IPS DF 4.7 (cell line): Measurements from ENCODE around the gene CD22.

Experiments used
- DNase-seq: peaks from one replicate; pipeline ENCODE4 v3.0.0-alpha.2; 2013; ENCODE audit warnings: low spot score; ENCODE audit errors: extremely low read depth

The CD22 gene

GRCh38 chr19:35295792-35296462 is 33.1 kb upstream of the CD22 start:
- no peak for DNase-seq

- no peak for DNase-seq
These were observed 32.1 kb upstream of the CD22 start for GRCh38 chr19:35296644-35297514.

- DNase-seq, result no peak
These were observed 31.5 kb upstream of the CD22 start for GRCh38 chr19:35297515-35297848.

- no peak for DNase-seq
These were observed 31.1 kb upstream of the CD22 start for GRCh38 chr19:35297922-35298321.

- DNase-seq, result no peak
These were observed 30.4 kb upstream of the CD22 start for GRCh38 chr19:35298561-35298972.

DNA sequence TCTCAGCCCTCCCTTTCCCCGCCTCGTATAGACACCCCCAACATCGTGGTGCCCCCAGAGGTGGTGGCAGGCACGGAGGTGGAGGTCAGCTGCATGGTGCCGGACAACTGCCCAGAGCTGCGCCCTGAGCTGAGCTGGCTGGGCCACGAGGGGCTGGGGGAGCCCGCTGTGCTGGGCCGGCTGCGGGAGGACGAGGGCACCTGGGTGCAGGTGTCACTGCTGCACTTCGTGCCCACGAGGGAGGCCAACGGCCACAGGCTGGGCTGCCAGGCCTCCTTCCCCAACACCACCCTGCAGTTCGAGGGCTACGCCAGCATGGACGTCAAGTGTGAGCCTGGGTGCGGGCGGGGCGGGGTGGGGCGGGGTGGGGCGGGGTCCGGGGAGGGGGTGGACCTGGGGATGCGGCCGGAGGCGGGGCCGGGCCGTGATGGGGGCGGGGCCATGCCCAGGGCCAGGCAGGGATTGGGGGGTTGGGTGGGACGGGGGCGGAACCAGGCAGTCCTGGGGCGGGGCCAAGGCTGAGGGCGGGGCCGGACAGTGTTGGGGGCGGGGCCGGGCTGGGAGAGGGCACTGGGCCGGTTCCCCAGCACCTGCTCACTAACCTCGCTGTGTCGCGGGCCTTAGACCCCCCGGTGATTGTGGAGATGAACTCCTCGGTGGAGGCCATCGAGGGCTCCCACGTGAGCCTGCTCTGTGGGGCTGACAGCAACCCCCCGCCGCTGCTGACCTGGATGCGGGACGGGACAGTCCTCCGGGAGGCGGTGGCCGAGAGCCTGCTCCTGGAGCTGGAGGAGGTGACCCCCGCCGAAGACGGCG is 29.3 kb upstream of the CD22 start:
- DNase-seq, result no peak

GRCh38 chr19:35300339-35300649 is 28.7 kb upstream of the CD22 start:
- DNase-seq, result no peak

DNA sequence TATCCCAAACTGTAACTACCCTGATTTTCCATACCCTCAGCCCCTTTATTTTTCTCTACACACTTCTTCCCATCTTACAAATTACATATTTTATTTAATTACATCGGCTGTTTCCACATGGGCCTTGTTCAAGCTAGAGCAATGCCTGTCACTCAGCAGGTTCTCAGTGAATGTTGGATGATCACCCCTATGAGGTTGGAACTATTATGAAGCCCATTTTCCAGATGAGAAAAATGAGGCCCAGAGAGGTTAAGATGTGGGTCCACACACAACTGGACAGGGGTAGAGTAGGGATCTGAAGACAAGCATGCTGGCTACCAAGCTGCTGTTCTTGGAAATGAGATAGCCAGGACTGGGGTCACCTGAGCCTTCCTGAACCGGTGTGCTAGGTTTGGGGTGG is 27.0 kb upstream of the CD22 start:
- no peak for DNase-seq

DNA sequence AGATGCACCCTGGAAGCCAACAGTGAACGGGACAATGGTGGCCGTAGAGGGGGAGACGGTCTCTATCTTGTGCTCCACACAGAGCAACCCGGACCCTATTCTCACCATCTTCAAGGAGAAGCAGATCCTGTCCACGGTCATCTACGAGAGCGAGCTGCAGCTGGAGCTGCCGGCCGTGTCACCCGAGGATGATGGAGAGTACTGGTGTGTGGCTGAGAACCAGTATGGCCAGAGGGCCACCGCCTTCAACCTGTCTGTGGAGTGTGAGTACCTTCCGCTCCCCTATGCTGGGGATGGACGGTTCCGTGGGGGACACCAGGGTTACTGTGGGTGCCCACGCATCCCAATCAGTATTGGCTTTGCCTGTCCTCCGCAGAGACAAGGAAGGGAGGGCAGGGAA is 26.5 kb upstream of the CD22 start:
- DNase-seq, result no peak

DNA sequence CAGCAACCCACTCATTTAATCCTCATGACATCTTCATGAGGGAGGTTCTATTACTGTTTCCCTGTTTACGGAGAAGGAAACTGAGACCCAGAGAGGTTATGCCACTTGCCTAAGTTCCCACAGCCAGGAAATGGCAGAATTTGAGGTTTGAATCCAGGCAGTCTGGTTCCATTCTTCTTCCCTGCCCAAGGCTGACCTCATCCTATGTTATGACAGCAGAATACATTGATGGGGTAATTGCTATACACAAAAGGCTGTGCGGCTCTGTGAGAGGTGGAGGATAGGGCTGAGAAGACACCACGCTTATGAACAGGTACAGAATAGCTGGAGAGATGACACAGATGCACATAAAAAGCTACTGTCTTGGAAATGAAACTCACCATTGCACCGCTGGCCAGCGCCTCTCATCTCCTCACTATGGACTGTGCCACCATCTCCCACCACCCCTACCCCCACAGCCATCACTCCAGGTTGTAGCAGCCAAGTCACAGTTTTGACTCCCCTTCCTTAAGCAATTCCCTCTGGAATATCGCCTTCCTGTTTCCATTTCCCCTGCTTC is 25.6 kb upstream of the CD22 start:
- DNase-seq, result no peak

- DNase-seq, result no peak
These were observed 25.0 kb upstream of the CD22 start for GRCh38 chr19:35304036-35304435.

GRCh38 chr19:35305181-35305580 is 23.8 kb upstream of the CD22 start:
- no peak for DNase-seq

- DNase-seq, result no peak
These were observed 22.3 kb upstream of the CD22 start for GRCh38 chr19:35306473-35307246.

- no peak for DNase-seq
These were observed 21.1 kb upstream of the CD22 start for GRCh38 chr19:35307931-35308330.

GRCh38 chr19:35308910-35309309 is 20.1 kb upstream of the CD22 start:
- DNase-seq, result no peak

GRCh38 chr19:35309481-35310279 is 19.3 kb upstream of the CD22 start:
- no peak for DNase-seq

DNA sequence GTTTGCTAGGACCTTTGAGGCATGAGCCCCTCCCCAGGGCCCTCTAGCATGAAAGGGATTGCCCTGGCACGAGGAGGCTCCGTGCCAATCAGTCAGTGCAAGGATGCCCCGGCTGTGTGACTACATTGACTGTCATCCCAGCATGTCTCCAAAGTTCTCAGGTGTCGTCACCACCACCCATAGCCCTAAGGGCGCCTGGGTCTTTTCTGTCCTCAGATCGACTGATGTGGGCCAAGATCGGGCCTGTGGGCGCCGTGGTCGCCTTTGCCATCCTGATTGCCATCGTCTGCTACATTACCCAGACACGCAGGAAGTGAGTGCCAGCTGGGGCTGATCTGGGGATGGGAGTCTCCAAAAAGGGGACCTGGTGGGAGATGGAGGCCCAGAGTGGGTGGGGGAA is 18.7 kb upstream of the CD22 start:
- DNase-seq, result no peak

GRCh38 chr19:35310811-35311465 is 18.0 kb upstream of the CD22 start:
- no peak for DNase-seq

DNA sequence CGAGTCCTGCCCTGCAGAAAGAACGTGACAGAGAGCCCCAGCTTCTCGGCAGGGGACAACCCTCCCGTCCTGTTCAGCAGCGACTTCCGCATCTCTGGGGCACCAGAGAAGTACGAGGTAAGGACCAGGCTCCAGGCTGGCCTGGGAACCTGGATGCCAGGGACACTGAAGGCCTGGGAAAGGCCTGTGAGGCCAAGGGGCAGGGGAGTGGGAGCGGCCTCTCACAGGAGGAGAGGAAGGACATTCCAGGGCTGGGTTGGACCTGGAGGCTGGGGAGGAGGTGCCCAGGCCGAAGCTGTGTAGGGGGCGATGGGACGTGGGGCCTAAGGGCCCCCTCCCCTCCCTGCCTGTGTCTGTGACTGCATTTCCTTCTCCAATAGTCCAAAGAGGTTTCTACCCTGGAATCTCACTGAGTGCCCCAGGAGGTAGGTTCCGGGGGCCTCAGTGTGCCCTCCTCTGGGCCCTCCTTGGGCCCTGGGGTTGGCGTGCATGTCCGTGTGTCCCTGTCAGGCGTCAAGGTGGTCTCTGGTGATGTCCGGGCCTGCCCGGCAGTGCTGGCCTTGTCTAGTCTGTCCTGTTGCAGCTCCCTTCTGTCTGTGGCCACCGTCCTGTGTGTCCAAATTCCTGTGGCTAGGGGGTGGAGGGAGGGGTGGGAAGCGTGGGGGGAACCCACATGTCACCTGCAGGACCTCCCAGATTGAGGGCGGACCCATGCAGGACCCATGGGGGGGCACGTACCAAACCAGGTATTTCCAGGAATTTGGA is 16.9 kb upstream of the CD22 start:
- DNase-seq, result no peak
